ENCODE measurements around the gene DPRX.
"Not testable (repeated sequence)": the region's sequence is repeated elsewhere in the genome, so short reads cannot be mapped to it uniquely, and the experiment has no call there.

DPRX gene

GRCh38 chr19:53646144-53646543 lies 14.3 kb downstream of the DPRX start:
- no peak for DNase-seq (ENCODE audit: low read depth in 2 of 2)

- DNase-seq (ENCODE audit: low read depth in 2 of 2): no peak
These were observed 15.6 kb downstream of the DPRX start for GRCh38 chr19:53647350-53647749.

GRCh38 chr19:53647792-53648191 lies 16.0 kb downstream of the DPRX start:
- no peak for DNase-seq (ENCODE audit: low read depth in 2 of 2)

GRCh38 chr19:53649746-53650593 lies 18.2 kb downstream of the DPRX start:
- DNase-seq (ENCODE audit: low read depth in 2 of 2): no peak

GRCh38 chr19:53652476-53652875 lies 20.7 kb downstream of the DPRX start:
- DNase-seq (ENCODE audit: low read depth in 2 of 2): no peak

GRCh38 chr19:53655042-53655665 lies 23.4 kb downstream of the DPRX start:
- DNase-seq (ENCODE audit: low read depth in 2 of 2): no peak

GRCh38 chr19:53657330-53657729 lies 25.5 kb downstream of the DPRX start:
- no peak for DNase-seq (ENCODE audit: low read depth in 2 of 2)

GRCh38 chr19:53657778-53658177 lies 26.0 kb downstream of the DPRX start:
- no peak for DNase-seq (ENCODE audit: low read depth in 2 of 2)

- DNase-seq (ENCODE audit: low read depth in 2 of 2): no peak
These were observed 27.5 kb downstream of the DPRX start for GRCh38 chr19:53659292-53659691.

- DNase-seq (ENCODE audit: low read depth in 2 of 2): no peak
These were observed 28.8 kb downstream of the DPRX start for GRCh38 chr19:53660584-53660983.

- no peak for DNase-seq (ENCODE audit: low read depth in 2 of 2)
These were observed 30.4 kb downstream of the DPRX start for GRCh38 chr19:53662209-53662608.

GRCh38 chr19:53664152-53664551 lies 32.4 kb downstream of the DPRX start:
- no peak for DNase-seq (ENCODE audit: low read depth in 2 of 2)

GRCh38 chr19:53664760-53665159 lies 33.0 kb downstream of the DPRX start:
- no peak for DNase-seq (ENCODE audit: low read depth in 2 of 2)

- not testable (repeated sequence) for DNase-seq (ENCODE audit: low read depth in 2 of 2)
These were observed 34.5 kb downstream of the DPRX start for GRCh38 chr19:53666331-53666730.

- not testable (repeated sequence) for DNase-seq (ENCODE audit: low read depth in 2 of 2)
These were observed 37.0 kb downstream of the DPRX start for GRCh38 chr19:53668804-53669203.

GRCh38 chr19:53670345-53670744 lies 38.5 kb downstream of the DPRX start:
- no peak for DNase-seq (ENCODE audit: low read depth in 2 of 2)

GRCh38 chr19:53671663-53672062 lies 39.9 kb downstream of the DPRX start:
- no peak for DNase-seq (ENCODE audit: low read depth in 2 of 2)

All from stimulated activated CD8-positive, alpha-beta memory T cell treated with anti-CD3 and anti-CD28 coated beads, Interleukin-7, amount 100 ng/mL, for 4 hours (primary cell).